HepG2 (cell line): ENCODE results near the gene ENTREP1. TPM values are rescaled to one million over a fixed set of nuclear protein-coding genes. Genes with fewer than 3 reads are reported as not detected.

Experiments used
- ATAC-seq: fragments of 200-7000 bp; cut with Tn5 transposase; 3 replicates; pipeline ENCODE4 v1.9.1; 2020; ENCODE audit warnings: mild to moderate bottlenecking, moderate library complexity
- BruUV-seq: library from RNA; stranded (reverse); fragments of 400-500 nt; replicated peaks from 2 replicates; lab custom pipeline; 2021; lab: Mats Ljungman, UMichigan
- CTCF ChIA-PET: fragments of 300-600 bp; formaldehyde crosslinking; extraction: SDS; loops from one replicate; lab custom pipeline; 2021; ENCODE audit warnings: low total read pairs, inconsistent platforms, low intra/inter-chr PET ratio; lab: Yijun Ruan, JAX
- POLR2A ChIA-PET: fragments of 350-600 bp; sonication (Branson Sonifier 250); formaldehyde crosslinking; loops from one replicate; lab custom pipeline; 2020; ENCODE audit warnings: antibody characterized with exemption, inconsistent platforms; lab: Yijun Ruan, JAX
- DNase-seq: peaks from one replicate; pipeline ENCODE4 v3.0.0-alpha.2; 2015; ENCODE audit warnings: low spot score
- FAIRE-seq: peaks from 3 replicates; lab custom pipeline; 2011; peaks lifted over from hg19 to GRCh38; lab: Jason Lieb, UNC
- H2AFZ ChIP-seq: one replicate; pipeline ENCODE4 v1.6.1; 2011; ENCODE audit warnings: low read length, inconsistent platforms
- H3K27ac ChIP-seq: fragments of 300-600 bp; 3 replicates; pipeline ENCODE4 v1.8.0; 2011; ENCODE audit warnings: mixed run types, mild to moderate bottlenecking, mixed read lengths, low read length, inconsistent platforms; ENCODE audit not compliant: insufficient read depth; ENCODE audit errors: extremely low read length
- H3K27me3 ChIP-seq, 2 experiments: fragments of 200-600 bp in 1 of 2; 2 replicates in 1 of 2; 3 replicates in 1 of 2; pipeline versions ENCODE4 v1.6.0 to v1.8.0; 2011; ENCODE audit warnings: low read length in 2 of 2, mild to moderate bottlenecking in 2 of 2, moderate library complexity in 2 of 2, inconsistent platforms in 1 of 2; ENCODE audit not compliant: insufficient read depth in 2 of 2, control insufficient read depth in 1 of 2
- H3K36me3 ChIP-seq, 2 experiments: fragments of 200-600 bp in 1 of 2; replicated peaks in 1 of 2; 2 replicates in 1 of 2; 3 replicates in 1 of 2; pipeline versions ENCODE4 v1.5.1 to v1.8.0; 2011; ENCODE audit warnings: low read length in 2 of 2, inconsistent platforms in 1 of 2; ENCODE audit not compliant: insufficient read depth in 2 of 2, control insufficient read depth in 1 of 2
- H3K4me1 ChIP-seq: 2 replicates; pipeline ENCODE4 v1.5.1; 2012; ENCODE audit warnings: low read length, inconsistent platforms; ENCODE audit not compliant: insufficient read depth
- H3K4me2 ChIP-seq: 2 replicates; pipeline ENCODE4 v1.6.0; 2011; ENCODE audit warnings: low read depth, low read length, inconsistent platforms
- H3K4me3 ChIP-seq, 3 experiments: fragments of 200-600 bp in 1 of 3; sonication (generic), shearing (Covaris generic) in 1 of 3; replicated peaks in 1 of 3; 2 replicates each; pipeline ENCODE4 v1.5.1; 2011 to 2016; ENCODE audit warnings: low read length in 3 of 3, inconsistent platforms in 2 of 3, low read depth in 2 of 3, mild to moderate bottlenecking in 2 of 3, control low read depth in 1 of 3, mixed read lengths in 1 of 3; ENCODE audit not compliant: insufficient read depth in 1 of 3
- H3K79me2 ChIP-seq: one replicate; pipeline ENCODE4 v1.6.1; 2011; ENCODE audit warnings: low read length, inconsistent platforms; ENCODE audit not compliant: insufficient read depth
- H3K9ac ChIP-seq: 2 replicates; pipeline ENCODE4 v1.6.0; 2011; ENCODE audit warnings: mild to moderate bottlenecking, low read depth, low read length, inconsistent platforms; ENCODE audit not compliant: insufficient read depth
- H3K9me3 ChIP-seq: 2 replicates; pipeline ENCODE4 v1.5.1; 2012; ENCODE audit warnings: mild to moderate bottlenecking, low read length
- H4K20me1 ChIP-seq: 2 replicates; pipeline ENCODE4 v1.6.0; 2011; ENCODE audit warnings: inconsistent platforms, mild to moderate bottlenecking, low read length, moderate library complexity; ENCODE audit not compliant: insufficient read depth
- ARID2 ChIP-seq: sonication (generic); formaldehyde crosslinking; IDR thresholded peaks from 2 replicates; pipeline ENCODE4 v1.8.1; 2022; ENCODE audit warnings: mild to moderate bottlenecking, missing genetic modification reagents, borderline replicate concordance
- ATF3 ChIP-seq: sonication (generic); formaldehyde crosslinking; IDR thresholded peaks from 2 replicates; pipeline ENCODE4 v1.4.0; 2020; ENCODE audit warnings: missing genetic modification reagents
- CHCHD3 ChIP-seq: sonication (generic); formaldehyde crosslinking; IDR thresholded peaks from 2 replicates; pipeline ENCODE4 v1.8.0; 2022; ENCODE audit warnings: mild to moderate bottlenecking, missing genetic modification reagents, moderate library complexity
- EHMT2 ChIP-seq: fragments of 200-600 bp; sonication (generic); IDR thresholded peaks from 2 replicates; pipeline ENCODE4 v1.7.0; 2017; ENCODE audit warnings: antibody characterized with exemption, low read depth, low read length, borderline replicate concordance
- HMG20A ChIP-seq: IDR thresholded peaks from 2 replicates; pipeline ENCODE4 v1.6.1; 2016; ENCODE audit warnings: borderline replicate concordance
- MAFG ChIP-seq: sonication (generic); formaldehyde crosslinking; IDR thresholded peaks from 2 replicates; pipeline ENCODE4 v1.5.1; 2020; ENCODE audit warnings: mild to moderate bottlenecking, missing genetic modification reagents
- MAX ChIP-seq: IDR thresholded peaks from 2 replicates; pipeline ENCODE4 v1.6.1; 2012; ENCODE audit warnings: inconsistent platforms
- MIXL1 ChIP-seq: IDR thresholded peaks from 2 replicates; pipeline ENCODE4 v1.6.1; 2016
- MTERF4 ChIP-seq: sonication (generic); formaldehyde crosslinking; IDR thresholded peaks from 2 replicates; pipeline ENCODE4 v1.8.0; 2023; ENCODE audit warnings: mild to moderate bottlenecking, missing genetic modification reagents
- SKIL ChIP-seq: sonication (generic); formaldehyde crosslinking; IDR thresholded peaks from 2 replicates; pipeline ENCODE4 v1.8.0; 2022; ENCODE audit warnings: missing genetic modification reagents, mild to moderate bottlenecking, moderate library complexity, borderline replicate concordance
- TFDP1 ChIP-seq: IDR thresholded peaks from 2 replicates; pipeline ENCODE4 v1.6.1; 2016; ENCODE audit warnings: missing compliant biosample characterization, missing genetic modification reagents, borderline replicate concordance
- THAP8 ChIP-seq: sonication (generic); formaldehyde crosslinking; IDR thresholded peaks from 2 replicates; pipeline ENCODE4 v1.5.1; 2020; ENCODE audit warnings: missing genetic modification reagents, mild to moderate bottlenecking, borderline replicate concordance
- ZFP90 ChIP-seq: sonication (generic); formaldehyde crosslinking; IDR thresholded peaks from 2 replicates; pipeline ENCODE4 v1.8.0; 2022; ENCODE audit warnings: missing genetic modification reagents, mild to moderate bottlenecking, inconsistent platforms, borderline replicate concordance
- ZNF136 ChIP-seq: sonication (generic); formaldehyde crosslinking; IDR thresholded peaks from 2 replicates; pipeline ENCODE4 v1.8.1; 2022; ENCODE audit warnings: low read depth, mild to moderate bottlenecking, moderate library complexity, missing genetic modification reagents
- ZNF160 ChIP-seq: sonication (generic); formaldehyde crosslinking; IDR thresholded peaks from 2 replicates; pipeline ENCODE4 v1.8.0; 2022; ENCODE audit warnings: mild to moderate bottlenecking, inconsistent platforms, missing genetic modification reagents
- ZNF577 ChIP-seq: sonication (generic); formaldehyde crosslinking; IDR thresholded peaks from 2 replicates; pipeline ENCODE4 v1.4.0; 2020; ENCODE audit warnings: mild to moderate bottlenecking, low read depth, missing genetic modification reagents, borderline replicate concordance
- ZNF691 ChIP-seq: sonication (generic); formaldehyde crosslinking; IDR thresholded peaks from 2 replicates; pipeline ENCODE4 v1.4.0; 2020; ENCODE audit warnings: missing genetic modification reagents, low read depth, mild to moderate bottlenecking, borderline replicate concordance
- ZNF776 ChIP-seq: sonication (generic); formaldehyde crosslinking; IDR thresholded peaks from 2 replicates; pipeline ENCODE4 v1.4.0; 2020; ENCODE audit warnings: mild to moderate bottlenecking, missing genetic modification reagents
- WGBS: methylation state at CpG from one replicate; pipeline ENCODE4 v1.1.6; 2017; ENCODE audit warnings: low lambda C conversion rate; 5-methylcytosine and 5-hydroxymethylcytosine counted together
- in situ Hi-C: cut with HindIII; loops from 2 replicates; pipeline ENCODE4 v1.10.0; 2017; ENCODE audit warnings: low pct_unique_long_range_greater_than_20kb; ENCODE audit not compliant: extremely low pct_ligation_motif_present
- intact Hi-C: fragments of 100-400 bp; cut with micrococcal nuclease; formaldehyde crosslinking; loops from one replicate; pipeline ENCODE4 v1.10.0; 2022; ENCODE audit not compliant: unreplicated experiment
- polyA plus RNA-seq, 8 experiments: library from polyadenylated mRNA; depleted of rRNA in 3 of 8; stranded (reverse) in 7 of 8; unstranded in 1 of 8; fragments of >200 nt; fragmentation: Illumina TruSeq in 4 of 8; extraction: Trizol in 4 of 8; gene quantifications; 2 replicates each; pipeline versions ENCODE4 v1.2.1 to v1.2.3, GENCODE V29; 2011 to 2016; ENCODE audit warnings: low read depth in 4 of 8, missing spikeins in 1 of 8, mixed read lengths in 1 of 8; ENCODE audit not compliant: insufficient read depth in 1 of 8
- total RNA-seq, 5 experiments: library from RNA; depleted of rRNA; stranded (reverse); fragments of >200 nt; fragmentation: Illumina TruSeq; extraction: Trizol; gene quantifications; 2 replicates each; pipeline ENCODE4 v1.2.3, GENCODE V29; 2016; ENCODE audit warnings: low read depth in 1 of 5

The ENTREP1 gene
- total and polyA plus RNA-seq, 2 of the 13 experiments (the other 11 are each of a cell fraction or from before 2014, with no cell fraction given): not detected

- in situ Hi-C loops: no loop called here
- TF ChIP-seq THAP8 (CRISPR knock-in tag) (no peak), MIXL1 (no peak), EHMT2 (no peak), CHCHD3 (CRISPR knock-in tag) (no peak), TFDP1 (CRISPR knock-in tag) (no peak), MAFG (CRISPR knock-in tag) (no peak), HMG20A (CRISPR knock-in tag) (no peak), ZNF776 (CRISPR knock-in tag) (no peak), MAX (no peak), MTERF4 (no peak), ZNF577 (CRISPR knock-in tag) (no peak), ATF3 (no peak), ZNF160 (CRISPR knock-in tag) (no peak), ARID2 (no peak), SKIL (CRISPR knock-in tag) (no peak), ZNF691 (CRISPR knock-in tag) (no peak), ZNF136 (CRISPR knock-in tag) (no peak), ZFP90 (no peak)
- Histone ChIP-seq H3K79me2 (no peaks in the 10 kb centered on the region), H4K20me1 (no peaks in the 10 kb centered on the region), H3K27me3 (no peaks in the 10 kb centered on the region; a peak in 1 of 5 replicates), H2AFZ (no peak overlapping the region), H3K27ac (no peak overlapping the region), H3K36me3 (no peaks in the 10 kb centered on the region), H3K9ac (no peak overlapping the region), H3K4me1 (no peaks in the 10 kb centered on the region), H3K4me2 (no peak overlapping the region), H3K9me3 (no peaks in the 10 kb centered on the region), H3K4me3 (no peak overlapping the region)
- intact Hi-C loops: no loop called here
- BruUV-seq: no TSS peak
- ChIA-PET CTCF (no interaction called here), POLR2A (no interaction called here)
- no peak for ATAC-seq
- WGBS: 53% methylated on average over 6 of the region's 6 CpGs
- no peak for FAIRE-seq
- DNase-seq: no peak
Measured at GRCh38 chr9:69346596-69347390, 21.8 kb downstream of the ENTREP1 start.
